Skeletal muscle tissue (tissue), 4 donors: ENCODE measurements around the gene CCDC17. TPM values are rescaled to one million over a fixed set of nuclear protein-coding genes. Genes with fewer than 3 reads are reported as not detected.

ENCODE experiments used
- H3K27ac ChIP-seq: one replicate; pipeline ENCODE4 v1.7.0; 2013; ENCODE audit warnings: mild to moderate bottlenecking, low read depth, low read length, inconsistent platforms
- H3K27me3 ChIP-seq, 3 donors: one replicate each; pipeline ENCODE4 v1.7.0; 2013; ENCODE audit warnings: low read length in 3 of 3; ENCODE audit not compliant: control insufficient read depth in 3 of 3, insufficient read depth in 3 of 3
- H3K36me3 ChIP-seq, 3 donors: one replicate each; pipeline ENCODE4 v1.7.0; 2013; ENCODE audit warnings: low read length in 3 of 3; ENCODE audit not compliant: control insufficient read depth in 3 of 3, insufficient read depth in 3 of 3
- H3K4me1 ChIP-seq, 3 donors: one replicate each; pipeline ENCODE4 v1.7.0; 2013; ENCODE audit warnings: low read length in 3 of 3, mild to moderate bottlenecking in 3 of 3; ENCODE audit not compliant: control insufficient read depth in 3 of 3, insufficient read depth in 3 of 3
- H3K4me3 ChIP-seq, 3 donors: one replicate each; pipeline ENCODE4 v1.7.0; 2013; ENCODE audit warnings: low read length in 3 of 3
- H3K9ac ChIP-seq, 3 donors: one replicate each; pipeline ENCODE4 v1.7.0; 2013; ENCODE audit warnings: low read length in 3 of 3, mild to moderate bottlenecking in 3 of 3, moderate library complexity in 2 of 3, low read depth in 1 of 3
- H3K9me3 ChIP-seq, 3 donors: one replicate each; pipeline ENCODE4 v1.7.0; 2013; ENCODE audit warnings: low read length in 3 of 3; ENCODE audit not compliant: control insufficient read depth in 3 of 3
- total RNA-seq: library from RNA; depleted of rRNA; stranded (reverse); fragments of >200 nt; gene quantifications from one replicate; pipeline ENCODE4 v1.2.3, GENCODE V29; 2014
- donor health status: Osteomylitis.

CCDC17 gene
- total RNA-seq, 1 donor from 2014 or later: 0.52 TPM

DNA sequence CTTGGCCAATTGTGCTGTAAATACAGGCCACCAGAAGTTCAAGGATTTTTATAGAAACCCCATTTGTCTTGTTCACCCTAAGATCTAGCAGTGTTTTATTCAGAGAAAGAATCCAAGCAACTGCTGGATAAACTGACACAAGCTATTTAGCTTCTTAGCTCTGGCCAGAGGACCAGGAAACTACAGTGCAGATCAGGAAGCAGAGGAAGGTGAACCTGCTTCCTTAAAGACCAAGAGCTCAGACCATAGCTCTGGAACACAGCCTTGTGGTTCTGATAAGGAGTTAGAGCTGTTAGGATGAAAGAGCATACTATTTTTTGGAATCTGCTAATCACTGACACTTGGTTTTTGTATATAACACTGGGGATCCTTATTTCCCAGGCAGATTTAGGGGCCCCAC lies 5.2 kb upstream of the CCDC17 start:
- H3K9ac ChIP-seq: no peak overlapping the region
- H3K9me3 ChIP-seq: no peaks in the 10 kb centered on the region
- peaks cover 51 to 66% (median 65%) of the 10 kb centered on the region in 3 donors for H3K36me3 ChIP-seq
- no peak overlapping the region for H3K27ac ChIP-seq
- no peaks in the 10 kb centered on the region for H3K27me3 ChIP-seq
- H3K4me1 ChIP-seq: peaks cover 0 to 3% (median 2%) of the 10 kb centered on the region in 3 donors
- no peak overlapping the region for H3K4me3 ChIP-seq

DNA sequence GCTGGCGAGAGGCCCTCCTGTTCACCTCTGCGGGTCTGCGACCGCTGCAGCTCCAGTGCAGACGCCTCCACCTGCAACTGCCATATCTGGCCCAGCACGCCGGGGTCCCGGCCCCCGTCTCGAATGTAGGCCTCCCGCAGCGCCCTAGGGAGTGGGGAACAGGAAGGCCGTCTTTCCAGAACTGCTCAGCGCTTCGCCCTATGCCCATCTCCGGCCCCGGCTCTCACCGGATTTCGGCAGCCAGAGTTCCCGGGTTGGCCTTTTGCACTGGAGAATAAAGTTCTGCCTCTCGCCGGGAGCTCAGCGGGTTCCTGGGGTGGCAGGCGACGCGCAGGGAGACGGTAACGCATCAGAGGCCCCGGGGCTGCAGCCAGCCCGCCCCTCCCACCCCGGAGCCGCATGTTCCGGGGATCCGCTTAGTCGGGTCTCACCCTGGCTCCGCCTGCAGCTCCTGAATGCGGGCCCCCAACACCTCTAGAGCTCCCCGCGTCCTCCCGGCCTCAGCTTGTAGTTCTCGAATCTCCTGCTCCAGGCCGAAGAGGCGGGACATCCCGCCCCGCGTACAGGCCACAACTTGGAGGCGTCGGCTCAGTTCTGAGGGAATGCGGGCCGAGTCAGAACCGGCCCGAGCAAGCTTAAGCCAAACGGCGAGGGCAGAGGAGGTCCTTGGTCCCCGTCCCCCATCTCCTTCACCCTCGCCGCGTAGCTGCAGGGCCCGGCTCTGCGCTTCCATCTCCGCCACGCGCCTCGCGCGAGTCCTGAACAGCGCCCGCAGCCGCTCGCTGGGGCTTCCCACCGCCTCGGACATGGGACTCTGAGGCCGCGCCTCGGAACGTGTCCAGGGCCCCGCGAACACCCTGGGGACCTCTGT lies 1.1 kb downstream of the CCDC17 start:
- Histone ChIP-seq H3K27me3 (no peaks in the 10 kb centered on the region), H3K4me1 (peaks cover 9 to 37% (median 27%) of the 10 kb centered on the region in 3 donors), H3K36me3 (peaks cover 18 to 27% (median 19%) of the 10 kb centered on the region in 3 donors), H3K27ac (peak overlapping the region; percentile 63), H3K4me3 (peak overlapping the region; percentile 19 to 43 (median 41)), H3K9ac (peak overlapping the region in 2 of 3 donors; percentile 33 to 57), H3K9me3 (no peaks in the 10 kb centered on the region)

- H3K27me3 ChIP-seq: no peaks in the 10 kb centered on the region
- peak overlapping the region in 2 of 3 donors; percentile 33 to 57 for H3K9ac ChIP-seq
- H3K4me3 ChIP-seq: no peak overlapping the region
- no peaks in the 10 kb centered on the region for H3K9me3 ChIP-seq
- peaks cover 9 to 37% (median 27%) of the 10 kb centered on the region in 3 donors for H3K4me1 ChIP-seq
- H3K27ac ChIP-seq: peak overlapping the region; percentile 63
- H3K36me3 ChIP-seq: peaks cover 20 to 32% (median 25%) of the 10 kb centered on the region in 3 donors
These were observed 1.8 kb downstream of the CCDC17 start for GRCh38 chr1:45621895-45622523.

- H3K9ac ChIP-seq: no peak overlapping the region
- H3K9me3 ChIP-seq: no peaks in the 10 kb centered on the region
- H3K27me3 ChIP-seq: no peaks in the 10 kb centered on the region
- peaks cover 21 to 37% (median 24%) of the 10 kb centered on the region in 3 donors for H3K36me3 ChIP-seq
- H3K4me1 ChIP-seq: peaks cover 9 to 37% (median 27%) of the 10 kb centered on the region in 3 donors
- H3K27ac ChIP-seq: peak overlapping the region; percentile 63
- no peak overlapping the region for H3K4me3 ChIP-seq
These were observed 2.4 kb downstream of the CCDC17 start for GRCh38 chr1:45621501-45621836.

DNA sequence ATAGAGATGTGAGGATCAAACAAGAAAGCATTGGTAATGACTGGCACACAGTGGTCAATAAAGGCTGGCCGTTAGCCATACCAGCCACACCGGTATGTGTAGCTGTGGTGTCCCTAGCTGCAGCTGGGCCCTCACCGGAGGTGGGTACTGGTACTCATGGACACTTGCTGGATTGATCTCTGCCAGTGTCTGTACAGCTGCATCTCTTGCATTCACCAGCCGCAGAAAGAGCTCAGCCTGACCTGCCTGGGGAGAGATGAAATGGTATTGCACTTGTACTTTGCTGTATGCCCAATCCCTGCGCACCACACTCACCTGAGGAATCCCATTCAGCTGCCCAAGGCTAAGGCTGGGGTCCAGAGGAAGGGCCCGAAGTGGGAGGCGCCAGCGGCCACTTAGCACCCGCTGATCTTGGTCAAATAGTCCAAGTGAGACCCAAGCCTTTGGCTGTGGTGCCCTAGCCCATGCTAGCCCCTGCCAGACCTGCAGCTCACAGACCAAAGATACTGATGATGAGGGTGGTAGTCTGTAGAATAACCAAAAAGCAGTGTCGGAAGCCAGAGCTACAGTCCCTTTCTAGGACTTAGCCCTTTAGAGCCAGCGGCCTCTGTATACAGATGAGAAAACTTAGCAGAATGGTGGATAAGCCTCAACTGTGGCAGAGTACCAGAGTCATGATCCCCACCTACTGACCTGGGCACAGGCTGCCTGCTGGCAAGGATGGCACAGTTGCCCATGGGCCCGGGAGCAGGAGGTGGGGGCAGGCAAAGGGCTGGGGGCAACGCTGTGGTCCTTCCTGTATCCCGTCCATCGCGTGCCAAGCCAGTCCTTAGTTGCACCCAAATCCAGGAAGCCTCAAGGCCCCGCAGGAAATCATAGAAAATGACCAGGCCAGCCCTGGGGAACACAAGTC lies 3.0 kb downstream of the CCDC17 start:
- H3K36me3 ChIP-seq: peaks cover 26 to 41% (median 26%) of the 10 kb centered on the region in 3 donors
- H3K27ac ChIP-seq: peak overlapping the region; percentile 63
- H3K4me3 ChIP-seq: no peak overlapping the region
- H3K4me1 ChIP-seq: peaks cover 9 to 37% (median 27%) of the 10 kb centered on the region in 3 donors
- H3K9me3 ChIP-seq: no peaks in the 10 kb centered on the region
- no peaks in the 10 kb centered on the region for H3K27me3 ChIP-seq
- H3K9ac ChIP-seq: peak overlapping the region in 1 of 3 donors; percentile 12

GRCh38 chr1:45619149-45619921 lies 4.5 kb downstream of the CCDC17 start:
- Histone ChIP-seq H3K4me3 (no peak overlapping the region), H3K27ac (peak overlapping the region; percentile 63), H3K9ac (no peak overlapping the region), H3K36me3 (peaks cover 33 to 49% (median 34%) of the 10 kb centered on the region in 3 donors), H3K9me3 (no peaks in the 10 kb centered on the region), H3K4me1 (peaks cover 9 to 37% (median 27%) of the 10 kb centered on the region in 3 donors), H3K27me3 (no peaks in the 10 kb centered on the region)

GRCh38 chr1:45617618-45618017 lies 6.2 kb downstream of the CCDC17 start:
- peaks cover 9 to 22% (median 13%) of the 10 kb centered on the region in 3 donors for H3K4me1 ChIP-seq
- H3K36me3 ChIP-seq: peaks cover 31 to 52% (median 41%) of the 10 kb centered on the region in 3 donors
- no peaks in the 10 kb centered on the region for H3K27me3 ChIP-seq
- no peak overlapping the region for H3K27ac ChIP-seq
- H3K9me3 ChIP-seq: no peaks in the 10 kb centered on the region
- H3K9ac ChIP-seq: peak overlapping the region in 1 of 3 donors; percentile 25
- H3K4me3 ChIP-seq: no peak overlapping the region

GRCh38 chr1:45615885-45616284 lies 8.0 kb downstream of the CCDC17 start:
- H3K4me3 ChIP-seq: no peak overlapping the region
- no peak overlapping the region for H3K9ac ChIP-seq
- H3K9me3 ChIP-seq: no peaks in the 10 kb centered on the region
- peaks cover 4 to 6% (median 4%) of the 10 kb centered on the region in 3 donors for H3K4me1 ChIP-seq
- H3K27ac ChIP-seq: no peak overlapping the region
- no peaks in the 10 kb centered on the region for H3K27me3 ChIP-seq
- peaks cover 31 to 52% (median 41%) of the 10 kb centered on the region in 3 donors for H3K36me3 ChIP-seq
